H1 (cell line): ENCODE results near the gene GSK3B. TPM values are rescaled to one million over a fixed set of nuclear protein-coding genes. Genes with fewer than 3 reads are reported as not detected.

Source experiments
- CTCF ChIA-PET: fragments of 300-600 bp; sonication (Branson Sonifier 250); formaldehyde crosslinking; loops from one replicate; lab custom pipeline; 2021; ENCODE audit not compliant: partially characterized antibody; lab: Charles Lee
- POLR2A ChIA-PET: fragments of 300-600 bp; sonication (Branson Sonifier 250); formaldehyde crosslinking; loops from one replicate; lab custom pipeline; 2021; ENCODE audit warnings: inconsistent platforms; ENCODE audit not compliant: partially characterized antibody; lab: Charles Lee
- DNase-seq, 2 experiments: peaks; one replicate each; pipeline versions ENCODE4 v3.0.0 to v3.0.0-alpha.2; 2010 to 2022; ENCODE audit warnings: low spot score in 2 of 2, low read depth in 1 of 2, mixed read lengths in 1 of 2
- FAIRE-seq: peaks from 2 replicates; lab custom pipeline; 2011; peaks lifted over from hg19 to GRCh38; lab: Jason Lieb, UNC
- H2AFZ ChIP-seq: 2 replicates; pipeline ENCODE4 v1.8.1; 2012; ENCODE audit warnings: low read length, inconsistent platforms
- H2AK5ac ChIP-seq: 2 replicates; pipeline ENCODE4 v1.6.1; 2013; ENCODE audit warnings: low read depth, low read length
- H2BK120ac ChIP-seq: replicated peaks from 2 replicates; pipeline ENCODE3; 2013; ENCODE audit warnings: low read depth, low read length, inconsistent platforms
- H2BK12ac ChIP-seq: 2 replicates; pipeline ENCODE4 v1.6.1; 2013; ENCODE audit warnings: low read depth, low read length
- H2BK15ac ChIP-seq: 2 replicates; pipeline ENCODE4 v1.6.1; 2013; ENCODE audit warnings: low read length
- H2BK20ac ChIP-seq: 2 replicates; pipeline ENCODE4 v1.6.1; 2013; ENCODE audit warnings: low read length
- H2BK5ac ChIP-seq: 2 replicates; pipeline ENCODE4 v1.6.1; 2013; ENCODE audit warnings: low read depth, low read length
- H3K14ac ChIP-seq: 2 replicates; pipeline ENCODE4 v1.6.1; 2013; ENCODE audit warnings: inconsistent platforms; ENCODE audit not compliant: insufficient read length
- H3K18ac ChIP-seq: 2 replicates; pipeline ENCODE4 v1.6.1; 2013; ENCODE audit warnings: low read length; ENCODE audit errors: extremely low read depth
- H3K23ac ChIP-seq: 2 replicates; pipeline ENCODE4 v1.6.1; 2013; ENCODE audit warnings: inconsistent platforms; ENCODE audit not compliant: insufficient read length
- H3K23me2 ChIP-seq: 2 replicates; pipeline ENCODE4 v1.6.1; 2013; ENCODE audit warnings: low read depth, low read length
- H3K27ac ChIP-seq: 2 replicates; pipeline ENCODE4 v1.6.1; 2011; ENCODE audit warnings: low read depth, low read length, inconsistent platforms
- H3K27me3 ChIP-seq, 4 experiments: replicated peaks in 1 of 4; 1 replicate in 1 of 4; 2 replicates in 3 of 4; pipeline versions ENCODE4 v1.6.1 to v1.8.1; 2011 to 2013; ENCODE audit warnings: low read length in 3 of 4, mild to moderate bottlenecking in 3 of 4, inconsistent platforms in 2 of 4, mixed read lengths in 2 of 4, moderate library complexity in 1 of 4; ENCODE audit not compliant: control insufficient read depth in 3 of 4, insufficient read depth in 3 of 4; ENCODE audit errors: extremely low read depth in 1 of 4
- H3K36me3 ChIP-seq, 4 experiments: 2 replicates each; pipeline versions ENCODE4 v1.6.1 to v1.8.1; 2011 to 2013; ENCODE audit warnings: mild to moderate bottlenecking in 4 of 4, low read length in 3 of 4, moderate library complexity in 2 of 4, control low read depth in 1 of 4, inconsistent platforms in 1 of 4; ENCODE audit not compliant: insufficient read depth in 4 of 4, control insufficient read depth in 2 of 4
- H3K4ac ChIP-seq: replicated peaks from 2 replicates; pipeline ENCODE3; 2013; ENCODE audit warnings: low read length, low read depth, mixed read lengths, inconsistent platforms; ENCODE audit not compliant: insufficient read length
- H3K4me1 ChIP-seq, 4 experiments: replicated peaks in 1 of 4; 1 replicate in 1 of 4; 2 replicates in 3 of 4; pipeline versions ENCODE4 v1.6.1 to v1.8.1; 2011 to 2013; ENCODE audit warnings: low read length in 3 of 4, inconsistent platforms in 2 of 4, mixed read lengths in 1 of 4; ENCODE audit not compliant: insufficient read depth in 4 of 4, control insufficient read depth in 3 of 4
- H3K4me2 ChIP-seq, 2 experiments: 2 replicates each; pipeline versions ENCODE4 v1.6.1 to v1.8.1; 2011 to 2013; ENCODE audit warnings: low read depth in 2 of 2, low read length in 2 of 2, control low read depth in 1 of 2, inconsistent platforms in 1 of 2, mild to moderate bottlenecking in 1 of 2; ENCODE audit not compliant: insufficient read depth in 1 of 2
- H3K4me3 ChIP-seq, 4 experiments: fragments of 200-600, 300-600 bp in 1 of 4; sonication (generic), shearing (Covaris generic), sonication (Bioruptor Twin) in 1 of 4; 2 replicates each; pipeline versions ENCODE4 v1.5.1 to v1.8.1; 2011 to 2016; ENCODE audit warnings: low read length in 4 of 4, low read depth in 3 of 4, control low read depth in 2 of 4, inconsistent platforms in 2 of 4, mild to moderate bottlenecking in 2 of 4, mixed read lengths in 1 of 4, moderate library complexity in 1 of 4; ENCODE audit not compliant: insufficient read depth in 2 of 4; ENCODE audit errors: extremely low read depth in 1 of 4
- H3K56ac ChIP-seq: replicated peaks from 2 replicates; pipeline ENCODE3; 2013; ENCODE audit warnings: low read depth, mild to moderate bottlenecking, mixed read lengths, low read length, inconsistent platforms; ENCODE audit not compliant: insufficient read length
- H3K79me1 ChIP-seq: 2 replicates; pipeline ENCODE4 v1.6.1; 2013; ENCODE audit warnings: low read depth, low read length, control low read depth
- H3K79me2 ChIP-seq, 2 experiments: 2 replicates each; pipeline versions ENCODE4 v1.6.1 to v1.8.1; 2012 to 2013; ENCODE audit warnings: low read length in 2 of 2, mild to moderate bottlenecking in 2 of 2, inconsistent platforms in 1 of 2; ENCODE audit not compliant: insufficient read depth in 2 of 2, control insufficient read depth in 1 of 2
- H3K9ac ChIP-seq, 4 experiments: replicated peaks in 1 of 4; 1 replicate in 1 of 4; 2 replicates in 3 of 4; pipeline versions ENCODE4 v1.6.1 to v1.8.1; 2011 to 2013; ENCODE audit warnings: low read depth in 3 of 4, low read length in 3 of 4, control low read depth in 2 of 4, mild to moderate bottlenecking in 2 of 4, moderate library complexity in 2 of 4, inconsistent platforms in 1 of 4; ENCODE audit errors: extremely low read depth in 1 of 4
- H3K9me3 ChIP-seq, 2 experiments: 2 replicates each; pipeline versions ENCODE4 v1.6.1 to v1.8.1; 2012 to 2013; ENCODE audit warnings: mild to moderate bottlenecking in 2 of 2, moderate library complexity in 2 of 2, control low read depth in 1 of 2, inconsistent platforms in 1 of 2, low read depth in 1 of 2, low read length in 1 of 2, mixed read lengths in 1 of 2; ENCODE audit not compliant: insufficient read depth in 2 of 2
- H4K20me1 ChIP-seq, 2 experiments: replicated peaks in 1 of 2; 2 replicates each; pipeline versions ENCODE3 to v1.8.1; 2011 to 2013; ENCODE audit warnings: inconsistent platforms in 2 of 2, low read length in 2 of 2, mild to moderate bottlenecking in 1 of 2; ENCODE audit not compliant: insufficient read depth in 2 of 2, control insufficient read depth in 1 of 2
- H4K5ac ChIP-seq: 2 replicates; pipeline ENCODE4 v1.6.1; 2013; ENCODE audit warnings: low read length, low read depth, mixed read lengths, inconsistent platforms; ENCODE audit not compliant: insufficient read length
- H4K8ac ChIP-seq: 2 replicates; pipeline ENCODE4 v1.8.0; 2013; ENCODE audit warnings: mild to moderate bottlenecking, moderate library complexity, low read length, inconsistent platforms; ENCODE audit not compliant: insufficient read depth; ENCODE audit errors: extremely low read depth
- H4K91ac ChIP-seq: replicated peaks from 2 replicates; pipeline ENCODE3; 2013; ENCODE audit warnings: low read length, mixed read lengths, inconsistent platforms; ENCODE audit not compliant: insufficient read length
- CBX5 ChIP-seq: fragments of 300-800, 300-1000 bp; sonication (generic); IDR thresholded peaks from 2 replicates; pipeline ENCODE4 v1.7.1; 2016; ENCODE audit warnings: antibody characterized with exemption, low read length, low read depth
- CHD1 ChIP-seq: IDR thresholded peaks from 2 replicates; pipeline ENCODE4 v1.6.1; 2012; ENCODE audit warnings: low read depth, low read length, improper control_type of control experiment
- CHD2 ChIP-seq: IDR thresholded peaks from 2 replicates; pipeline ENCODE4 v1.6.1; 2012; ENCODE audit warnings: low read length, improper control_type of control experiment
- JUN ChIP-seq: IDR thresholded peaks from 2 replicates; pipeline ENCODE4 v1.6.1; 2011; ENCODE audit warnings: low read depth, mild to moderate bottlenecking, improper control_type of control experiment, low read length
- PHF8 ChIP-seq: fragments of 200-600 bp; sonication (generic); conservative IDR thresholded peaks from 2 replicates; pipeline ENCODE4 v1.7.1; 2012; ENCODE audit warnings: low read depth, mild to moderate bottlenecking, inconsistent platforms, low read length, moderate library complexity
- POU5F1 ChIP-seq: IDR thresholded peaks from 2 replicates; pipeline ENCODE4 v1.6.1; 2011; ENCODE audit warnings: low read depth, mild to moderate bottlenecking, low read length, moderate library complexity
- RBBP5 ChIP-seq: IDR thresholded peaks from 2 replicates; pipeline ENCODE4 v1.7.1; 2012; ENCODE audit warnings: low read depth, mild to moderate bottlenecking, inconsistent platforms, low read length, moderate library complexity, borderline replicate concordance
- RFX5 ChIP-seq: IDR thresholded peaks from 2 replicates; pipeline ENCODE4 v1.6.1; 2011; ENCODE audit warnings: low read depth, low read length, improper control_type of control experiment, borderline replicate concordance
- SP1 ChIP-seq: IDR thresholded peaks from 2 replicates; pipeline ENCODE4 v1.6.1; 2011; ENCODE audit warnings: low read depth, low read length
- TAF1 ChIP-seq: IDR thresholded peaks from 2 replicates; pipeline ENCODE4 v1.6.1; 2011; ENCODE audit warnings: mild to moderate bottlenecking, low read depth, low read length
- WGBS, 2 experiments: shearing (Covaris generic) in 1 of 2; methylation state at CpG; one replicate each; pipeline versions ENCODE4 v1.1.6 to v1.1.7; 2013 to 2015; ENCODE audit warnings: low lambda C conversion rate in 2 of 2, mixed read lengths in 2 of 2, inconsistent platforms in 1 of 2, low coverage in 1 of 2, missing lambda C conversion rate in 1 of 2; ENCODE audit not compliant: insufficient replicate concordance in 2 of 2, insufficient coverage in 1 of 2, insufficient read length in 1 of 2; ENCODE audit errors: extremely low coverage in 1 of 2, missing lambda C conversion rate in 1 of 2; 5-methylcytosine and 5-hydroxymethylcytosine counted together
- polyA plus RNA-seq, 7 experiments: library from polyadenylated mRNA; depleted of rRNA in 3 of 7; stranded (reverse) in 5 of 7; unstranded in 2 of 7; fragments of >200 nt in 5 of 7; fragments of 200-250 nt in 2 of 7; gene quantifications; 1 replicate in 5 of 7; 2 replicates in 1 of 7; 4 replicates in 1 of 7; pipeline versions ENCODE4 v1.2.1 to v1.2.3, GENCODE V29; 2011 to 2013; ENCODE audit warnings: missing spikeins in 2 of 7, mixed read lengths in 2 of 7
- total RNA-seq: library from RNA; stranded (reverse); fragmentation: NEBNext Ultra II Directional; extraction: Animal tissue kit (Norgen Biotek cat#: 25700); gene quantifications from 2 replicates; pipeline ENCODE4 v1.2.1, GENCODE V29; 2021
- TF ChIP-seq, protein P1 (sequence below): IDR thresholded peaks from 2 replicates; pipeline ENCODE4 v1.6.1; 2012; ENCODE audit warnings: inconsistent platforms
- TF ChIP-seq, protein P2 (sequence below): IDR thresholded peaks from 2 replicates; pipeline ENCODE4 v1.6.1; 2012; ENCODE audit warnings: inconsistent platforms

The GSK3B gene
- total and polyA plus RNA-seq, 2 of the 8 experiments (the other 6 are each of a cell fraction or from before 2014, with no cell fraction given) = 24.2 to 50.7 TPM

- DNase-seq = no peak
- Histone ChIP-seq H2BK20ac (no peak overlapping the region), H2BK120ac (no peak overlapping the region), H4K8ac (no peak overlapping the region), H4K5ac (no peak overlapping the region), H3K23ac (no peak overlapping the region), H3K9ac (no peak overlapping the region), H3K18ac (no peak overlapping the region), H2BK15ac (no peak overlapping the region), H2AFZ (no peak overlapping the region), H3K79me2 (no peaks in the 10 kb centered on the region), H3K27ac (no peak overlapping the region), H3K4me2 (no peak overlapping the region), H4K20me1 (no peaks in the 10 kb centered on the region), H3K4me1 (0 out of 7 replicates have a peak, but pooled peaks cover 0 to 4% (median 0%) of the 10 kb centered on the region in 4 experiments), H3K79me1 (no peaks in the 10 kb centered on the region), H2AK5ac (no peak overlapping the region), H4K91ac (no peak overlapping the region), H3K23me2 (no peaks in the 10 kb centered on the region), H3K14ac (no peak overlapping the region), H2BK12ac (no peak overlapping the region), H3K4ac (no peak overlapping the region), H3K56ac (no peak overlapping the region), H3K9me3 (peaks cover 0 to 3% of the 10 kb centered on the region in 2 experiments; a peak in 1 of 4 replicates), H3K27me3 (peaks cover 0 to 1% (median 0%) of the 10 kb centered on the region in 4 experiments; a peak in 1 of 7 replicates), H3K36me3 (no peaks in the 10 kb centered on the region), H3K4me3 (no peak overlapping the region), H2BK5ac (no peak overlapping the region)
- no peak for TF ChIP-seq CBX5
- TF ChIP-seq TAF1 = no peak
- no peak for TF ChIP-seq PHF8
- no peak for TF ChIP-seq CHD1
- TF ChIP-seq, protein P1, sequence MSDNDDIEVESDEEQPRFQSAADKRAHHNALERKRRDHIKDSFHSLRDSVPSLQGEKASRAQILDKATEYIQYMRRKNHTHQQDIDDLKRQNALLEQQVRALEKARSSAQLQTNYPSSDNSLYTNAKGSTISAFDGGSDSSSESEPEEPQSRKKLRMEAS = no peak
- TF ChIP-seq RFX5 = no peak
- TF ChIP-seq, protein P2, sequence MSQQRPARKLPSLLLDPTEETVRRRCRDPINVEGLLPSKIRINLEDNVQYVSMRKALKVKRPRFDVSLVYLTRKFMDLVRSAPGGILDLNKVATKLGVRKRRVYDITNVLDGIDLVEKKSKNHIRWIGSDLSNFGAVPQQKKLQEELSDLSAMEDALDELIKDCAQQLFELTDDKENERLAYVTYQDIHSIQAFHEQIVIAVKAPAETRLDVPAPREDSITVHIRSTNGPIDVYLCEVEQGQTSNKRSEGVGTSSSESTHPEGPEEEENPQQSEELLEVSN = no peak
- no peak for TF ChIP-seq JUN
- TF ChIP-seq SP1 = no peak
- TF ChIP-seq RBBP5 = no peak
- TF ChIP-seq CHD2 = no peak
- no peak for TF ChIP-seq POU5F1
- FAIRE-seq = no peak
- POLR2A ChIA-PET = no interaction called here
- CTCF ChIA-PET = no interaction called here
- WGBS, 2 experiments = 94% methylated on average over 1 of the region's 1 CpG; no CpG with 5 or more reads in 1 of the 2 experiments
Observed at GRCh38 chr3:119778176-119778575, 316.1 kb downstream of the GSK3B start.
